Raji (cell line): ENCODE data around the gene ABCC1.

Experiments
- POLR2A ChIP-seq: IDR thresholded peaks from 2 replicates; pipeline ENCODE4 v1.6.1; 2011; ENCODE audit warnings: low read depth, low read length, control low read depth; ENCODE audit not compliant: insufficient read depth

ABCC1 gene

GRCh38 chr16:16059160-16059559, 109.7 kb downstream of the ABCC1 start:
- TF ChIP-seq POLR2A = no peak

DNA sequence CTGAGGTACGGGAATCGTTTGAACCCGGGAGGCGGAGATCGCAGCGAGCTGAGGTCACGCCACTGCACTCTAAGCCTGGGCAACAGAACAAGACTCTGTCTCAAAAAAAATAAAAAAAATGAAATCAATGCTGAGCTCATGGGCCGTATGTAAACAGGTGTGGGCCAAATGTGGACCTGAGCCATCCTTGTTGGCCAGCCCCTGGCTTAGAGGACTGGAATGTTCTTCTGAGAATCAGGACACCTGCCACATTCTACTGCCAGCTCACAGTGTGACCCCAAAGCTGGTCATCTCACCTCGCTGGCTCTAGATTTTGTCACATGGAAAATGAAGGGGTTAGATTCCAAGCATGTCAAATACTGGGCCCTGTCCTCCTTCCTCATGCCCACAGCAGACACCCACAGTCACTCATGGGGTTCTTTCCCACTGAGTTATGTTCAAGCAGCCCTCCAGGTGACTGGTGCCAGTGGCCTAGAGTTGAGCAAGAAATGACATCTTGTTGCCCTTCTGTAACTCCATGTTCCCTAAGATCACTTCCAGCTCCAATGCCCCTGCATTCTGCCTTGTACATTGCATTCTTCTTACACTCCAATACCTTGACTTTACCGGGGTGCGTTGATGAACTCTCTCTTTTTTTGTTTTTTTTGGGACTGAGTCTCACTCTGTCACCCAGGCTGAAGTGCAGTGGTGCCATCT, 110.6 kb downstream of the ABCC1 start:
- TF ChIP-seq POLR2A = no peak

DNA sequence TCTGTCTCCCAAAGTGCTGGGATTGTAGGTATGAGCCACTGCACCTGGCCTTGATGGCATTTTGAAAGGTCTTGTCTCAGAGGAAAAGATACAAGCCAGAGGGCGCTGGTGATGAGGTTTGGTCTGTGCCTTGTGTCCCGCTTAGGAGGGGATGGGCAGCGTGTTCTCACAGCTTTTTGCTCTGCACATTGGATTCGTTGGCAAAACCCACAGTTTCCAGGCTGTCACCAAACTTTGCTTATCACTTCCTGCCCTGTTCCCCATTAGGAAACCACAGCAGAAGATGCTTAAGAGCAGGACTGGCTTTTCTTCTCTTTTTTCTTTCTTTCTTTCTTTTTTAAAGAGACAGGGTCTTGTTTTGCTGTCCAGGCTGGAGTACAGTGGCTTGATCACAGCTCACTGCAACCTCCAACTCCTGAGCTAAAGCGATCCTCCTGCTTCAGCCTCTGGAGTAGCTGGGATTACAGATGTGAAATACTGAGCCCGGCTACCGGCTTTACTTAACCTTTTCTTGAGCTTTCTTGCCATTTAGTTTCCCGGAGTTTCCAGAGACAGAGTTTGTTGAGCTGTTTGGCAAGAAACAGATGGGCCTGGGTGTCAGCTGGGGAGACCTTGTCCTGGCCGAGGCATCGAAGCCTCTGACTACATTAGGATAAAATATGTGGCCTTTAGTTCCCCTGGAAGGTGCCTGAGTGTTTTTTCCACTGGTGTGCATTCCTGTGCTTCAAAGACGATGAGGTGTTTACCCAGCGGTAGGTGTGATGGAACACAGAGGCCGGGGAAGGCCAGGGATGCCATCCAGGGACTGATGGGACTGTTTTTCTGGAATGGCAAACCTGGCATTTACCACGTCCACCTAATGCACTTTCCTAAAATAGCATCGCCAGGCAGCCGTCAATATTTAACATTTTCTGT, 112.9 kb downstream of the ABCC1 start:
- no peak for TF ChIP-seq POLR2A

DNA sequence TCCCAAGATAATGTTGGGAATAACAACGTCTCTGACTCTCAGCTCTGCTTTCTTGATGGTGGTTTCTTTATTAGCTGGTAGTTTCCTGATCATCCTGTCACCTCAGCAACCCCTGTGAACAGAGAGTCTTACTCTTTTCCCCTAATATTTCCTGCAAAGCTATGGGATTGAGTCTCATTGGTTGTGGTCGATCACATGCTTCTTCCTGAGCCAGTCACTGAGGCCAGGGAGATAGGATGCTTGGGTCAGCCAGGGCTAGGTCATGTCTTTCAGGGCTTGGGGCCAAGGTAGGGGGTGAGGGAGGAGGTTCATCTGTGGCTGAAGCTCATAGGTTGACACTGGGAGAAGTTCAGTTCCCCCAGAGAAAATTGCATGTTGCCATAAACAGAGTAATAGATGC, 114.3 kb downstream of the ABCC1 start:
- no peak for TF ChIP-seq POLR2A

- no peak for TF ChIP-seq POLR2A
Measured at GRCh38 chr16:16064874-16065384, 115.5 kb downstream of the ABCC1 start.

- TF ChIP-seq POLR2A = no peak
Measured at GRCh38 chr16:16067127-16067526, 117.7 kb downstream of the ABCC1 start.

GRCh38 chr16:16071631-16072244, 122.3 kb downstream of the ABCC1 start:
- TF ChIP-seq POLR2A = no peak

DNA sequence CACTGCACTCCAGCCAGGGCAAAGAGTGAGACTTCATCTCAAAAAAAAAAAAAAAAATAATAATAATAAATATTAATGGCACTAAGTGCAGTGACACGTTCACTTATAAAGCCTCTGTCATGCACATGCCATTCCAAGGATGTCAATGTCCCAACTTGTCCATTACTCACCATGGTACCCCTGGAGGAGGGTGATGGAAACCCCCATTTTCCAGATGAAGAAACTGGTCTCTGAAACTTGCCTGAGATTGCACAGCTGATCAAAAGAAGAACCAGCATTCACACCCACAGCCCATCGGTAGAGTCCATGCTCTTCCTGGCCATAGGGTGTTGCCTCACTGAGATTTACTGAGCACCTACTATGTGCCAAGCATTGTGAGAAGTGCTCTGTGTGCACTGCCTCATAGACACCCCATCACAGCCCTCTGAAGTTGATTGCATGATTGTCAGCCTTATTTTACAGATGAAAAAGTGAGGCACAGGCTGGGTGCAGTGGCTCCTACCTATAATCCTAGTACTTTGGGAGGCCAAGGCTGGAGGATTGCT, 123.7 kb downstream of the ABCC1 start:
- no peak for TF ChIP-seq POLR2A

DNA sequence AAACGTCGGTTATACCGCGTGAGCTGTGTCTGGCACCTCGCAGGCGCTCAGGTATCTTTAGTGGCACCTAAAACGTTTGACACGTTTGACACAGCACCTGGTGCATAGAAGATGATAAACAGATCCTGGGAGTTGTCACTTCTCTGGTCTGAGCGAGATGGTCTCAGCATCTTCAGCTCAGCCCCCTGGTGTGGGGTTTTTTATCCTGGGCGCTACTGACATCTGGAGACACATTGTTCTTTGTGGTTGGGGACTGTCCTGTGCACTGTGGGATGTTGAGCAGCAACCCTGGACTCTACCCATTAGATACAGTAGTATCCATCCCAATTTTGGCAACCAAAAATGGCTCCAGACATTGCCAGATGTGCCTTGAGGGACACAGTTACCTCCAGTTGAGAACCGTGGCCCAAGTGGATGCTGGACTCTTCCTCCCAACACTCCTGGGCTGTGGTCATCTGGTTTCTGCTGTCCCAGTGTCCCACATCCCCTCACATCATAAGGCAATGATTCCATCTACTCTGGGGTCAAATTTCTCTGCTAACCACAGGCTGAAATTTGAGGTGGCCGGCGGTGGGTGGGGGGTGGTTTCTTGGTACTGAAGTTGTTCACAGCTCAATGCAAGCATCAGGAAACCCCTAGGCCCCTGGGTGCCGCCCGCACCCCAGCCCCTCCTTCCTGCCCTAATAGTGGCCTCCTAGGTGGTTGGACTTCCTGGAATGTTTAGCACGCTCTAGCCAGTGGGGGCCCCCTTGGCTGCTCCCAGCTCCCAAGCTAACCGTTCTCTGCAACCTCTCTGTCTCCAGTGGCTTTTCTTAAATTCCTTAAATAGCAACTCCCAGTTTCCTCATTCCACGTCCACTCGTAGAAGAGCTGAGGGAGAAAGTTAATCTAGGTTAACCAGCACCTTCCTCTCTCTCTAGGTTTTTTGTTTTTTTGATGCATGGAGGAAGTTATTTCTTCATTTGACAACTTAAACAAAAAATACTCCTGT, 124.8 kb downstream of the ABCC1 start:
- TF ChIP-seq POLR2A = no peak

DNA sequence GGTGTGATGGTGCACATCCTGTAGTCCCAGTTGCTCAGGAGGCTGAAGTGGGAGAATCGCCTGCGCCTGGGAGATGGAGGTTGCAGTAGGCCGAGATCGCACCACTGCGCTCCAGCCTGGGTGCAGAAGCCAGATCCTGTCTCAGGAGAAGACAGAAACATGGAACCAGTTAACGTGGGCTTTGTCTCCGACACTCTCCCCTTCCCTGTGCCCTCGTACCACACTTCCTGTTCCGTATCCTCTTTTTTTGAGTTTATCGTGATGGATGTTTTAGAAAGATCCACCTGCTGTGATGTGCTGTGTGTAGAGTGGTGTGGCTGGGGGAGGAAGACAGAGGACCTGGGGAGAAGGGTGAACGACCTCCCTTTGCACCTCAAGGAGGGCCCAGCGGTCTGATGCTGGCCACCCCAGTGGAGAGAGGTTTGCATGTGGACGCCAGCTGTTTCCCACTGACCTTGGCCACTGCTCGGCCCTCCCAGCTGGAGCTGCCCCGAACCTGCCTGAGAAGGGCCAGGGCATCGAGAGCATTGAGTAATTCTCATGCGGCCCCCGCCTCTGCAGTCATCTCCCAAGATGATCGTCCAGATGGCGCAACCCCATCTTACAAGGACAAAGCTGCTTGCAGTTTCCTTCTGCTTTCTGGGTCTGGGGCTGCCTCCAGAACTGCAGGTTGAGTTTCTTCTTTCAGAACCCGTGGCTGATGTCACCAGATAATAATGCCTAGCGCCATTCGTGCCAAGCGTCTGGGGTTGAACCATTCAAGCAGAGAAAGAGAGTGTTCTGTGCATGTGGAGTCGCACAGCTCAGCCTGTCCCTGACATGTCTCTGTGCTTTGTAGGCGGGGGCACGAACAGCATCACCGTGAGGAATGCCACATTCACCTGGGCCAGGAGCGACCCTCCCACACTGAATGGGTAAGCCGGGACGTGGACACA, 126.3 kb downstream of the ABCC1 start:
- no peak for TF ChIP-seq POLR2A

GRCh38 chr16:16076423-16076813, 127.0 kb downstream of the ABCC1 start:
- no peak for TF ChIP-seq POLR2A

GRCh38 chr16:16080465-16081065, 131.1 kb downstream of the ABCC1 start:
- TF ChIP-seq POLR2A = no peak

- TF ChIP-seq POLR2A = no peak
Measured at GRCh38 chr16:16081141-16081540, 131.7 kb downstream of the ABCC1 start.

DNA sequence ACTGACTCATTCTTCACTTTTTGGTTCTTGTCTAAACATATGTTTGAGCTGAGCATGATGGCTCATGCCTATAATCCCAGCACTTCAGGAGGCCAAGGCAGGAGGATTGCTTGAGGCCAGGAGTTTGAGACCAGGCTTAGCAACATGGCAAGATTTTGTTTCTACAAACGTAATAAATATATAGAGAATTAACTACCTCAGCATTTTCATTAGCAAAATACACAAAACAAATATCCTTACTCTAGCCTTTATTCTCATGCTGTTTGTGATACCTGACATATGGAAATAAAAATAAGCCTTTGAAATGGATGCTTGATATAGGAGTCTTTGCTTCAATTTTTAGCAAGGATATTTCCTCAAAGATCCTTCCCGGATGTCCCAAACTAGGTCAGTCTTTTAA, 132.8 kb downstream of the ABCC1 start:
- TF ChIP-seq POLR2A = no peak
